Measurements from ENCODE around the gene AQP2. TPM values are rescaled to one million over a fixed set of nuclear protein-coding genes. Genes with fewer than 3 reads are reported as not detected.

Gene AQP2
- total RNA-seq, 2 donors from 2014 or later = not detected

- Histone ChIP-seq H3K9ac (ENCODE audit: low read depth in 2 of 2, low read length in 2 of 2) (no peak overlapping the region), H3K4me3 (no peak overlapping the region), H3K4me1 (no peaks in the 10 kb centered on the region), H3K36me3 (no peaks in the 10 kb centered on the region), H3K27ac (no peak overlapping the region), H3K9me3 (no peaks in the 10 kb centered on the region), H3K27me3 (no peaks in the 10 kb centered on the region)
- DNase-seq = no peak
- intact Hi-C loops (cut with DNase I) = no loop called here
- TF ChIP-seq CTCF (IDR thresholded peaks at IDR 0.05) = no peak
Measured at GRCh38 chr12:49968471-49968870, 17.9 kb downstream of the AQP2 start.

DNA sequence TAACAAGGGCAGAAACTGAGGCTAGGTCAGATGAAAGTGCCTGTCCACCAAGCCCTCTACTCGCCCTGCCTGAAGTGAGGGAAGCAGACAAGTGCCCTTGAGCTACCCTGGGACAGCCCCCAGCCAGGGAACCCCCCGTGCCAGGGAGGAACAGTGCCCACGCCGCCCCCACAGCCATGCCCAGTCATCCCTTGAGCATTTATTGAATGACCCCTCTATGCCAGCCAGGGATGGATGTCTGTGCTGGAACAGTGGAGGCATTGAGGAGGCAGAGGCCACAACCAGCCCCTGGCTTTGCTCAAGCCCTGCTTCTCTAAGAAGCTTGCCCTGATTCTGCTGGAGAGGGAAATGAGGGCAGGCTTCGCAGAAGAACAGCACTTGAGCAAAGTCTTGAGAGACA is 18.5 kb downstream of the AQP2 start:
- TF ChIP-seq CTCF (IDR thresholded peaks at IDR 0.05) = no peak
- Histone ChIP-seq H3K4me1 (no peaks in the 10 kb centered on the region), H3K9me3 (no peaks in the 10 kb centered on the region), H3K27ac (no peak overlapping the region), H3K9ac (ENCODE audit: low read depth in 2 of 2, low read length in 2 of 2) (no peak overlapping the region), H3K36me3 (no peaks in the 10 kb centered on the region), H3K27me3 (no peaks in the 10 kb centered on the region), H3K4me3 (no peak overlapping the region)
- no peak for DNase-seq
- intact Hi-C loops (cut with DNase I) = no loop called here

DNA sequence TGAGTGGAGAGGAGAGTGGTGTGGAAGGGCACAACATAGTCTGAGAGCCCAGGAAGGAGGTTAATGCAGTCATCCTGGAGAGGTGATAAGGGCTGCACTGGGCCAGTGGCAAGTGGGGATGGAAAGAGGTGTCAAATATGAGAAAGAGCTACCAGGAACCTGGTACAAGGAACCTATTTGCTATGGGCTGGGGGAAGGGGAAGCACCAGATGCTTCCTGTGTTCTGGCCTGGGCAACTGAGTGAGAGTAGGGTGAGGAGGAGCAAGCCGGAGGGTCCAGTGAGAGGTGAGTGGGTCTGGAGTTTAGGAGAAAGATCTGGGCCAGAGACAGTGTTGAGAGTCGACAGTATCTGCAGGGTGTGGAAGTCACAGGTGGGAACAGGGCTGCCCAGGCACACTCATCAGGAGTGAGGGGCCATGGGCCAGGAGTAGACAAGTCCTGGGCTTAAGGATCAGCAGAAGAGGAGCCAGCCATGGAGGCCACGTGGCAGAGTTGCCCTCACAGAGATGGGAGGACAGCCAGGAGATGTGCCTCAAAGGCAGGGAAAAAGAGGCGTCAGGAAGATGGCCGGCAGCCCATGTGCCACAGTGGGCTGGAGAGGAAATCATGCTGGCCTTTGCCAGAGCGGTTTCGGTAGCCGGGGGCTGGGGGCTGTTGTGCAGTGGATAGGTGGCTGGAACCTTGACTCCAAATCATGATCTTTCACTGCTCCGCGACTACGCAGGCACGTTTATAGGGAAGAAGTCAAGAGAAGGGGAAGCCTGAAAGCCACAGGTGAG is 19.3 kb downstream of the AQP2 start:
- no peak overlapping the region for H3K9ac ChIP-seq (ENCODE audit: low read depth in 2 of 2, low read length in 2 of 2)
- H3K4me1 ChIP-seq = no peaks in the 10 kb centered on the region
- DNase-seq = no peak
- no peak overlapping the region for H3K27ac ChIP-seq
- H3K4me3 ChIP-seq = no peak overlapping the region
- H3K27me3 ChIP-seq = no peaks in the 10 kb centered on the region
- intact Hi-C loops (cut with DNase I) = loop anchor here (5.0 kb wide), 1 partner anchor 97 kb away; no protein-coding TSS in a partner anchor
- no peaks in the 10 kb centered on the region for H3K9me3 ChIP-seq
- no peaks in the 10 kb centered on the region for H3K36me3 ChIP-seq
- TF ChIP-seq CTCF (IDR thresholded peaks at IDR 0.05) = no peak

DNA sequence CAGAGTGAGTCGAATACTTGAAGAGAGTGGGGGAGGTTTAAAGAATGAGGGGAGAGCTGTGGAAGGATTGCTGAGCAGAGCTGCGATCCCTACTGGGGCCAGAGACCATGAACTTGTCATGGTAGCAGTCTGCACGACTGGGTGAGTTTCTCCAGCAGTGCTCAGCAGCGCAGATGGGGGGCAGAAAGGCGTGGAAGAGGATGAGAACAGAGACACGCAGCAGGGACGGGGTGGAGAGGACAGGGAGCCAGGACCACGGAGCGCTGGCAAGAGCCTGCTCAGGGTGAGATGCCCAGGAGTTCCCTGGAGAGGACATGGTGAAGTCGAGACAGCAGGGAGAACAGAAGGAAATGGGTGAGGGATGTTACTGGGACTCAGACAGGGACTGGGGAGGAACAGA is 20.1 kb downstream of the AQP2 start:
- DNase-seq = no peak
- Histone ChIP-seq H3K9ac (ENCODE audit: low read depth in 2 of 2, low read length in 2 of 2) (no peak overlapping the region), H3K27ac (no peak overlapping the region), H3K36me3 (no peaks in the 10 kb centered on the region), H3K4me1 (no peaks in the 10 kb centered on the region), H3K27me3 (no peaks in the 10 kb centered on the region), H3K4me3 (no peak overlapping the region), H3K9me3 (no peaks in the 10 kb centered on the region)
- TF ChIP-seq CTCF (IDR thresholded peaks at IDR 0.05) = no peak
- intact Hi-C loops (cut with DNase I) = loop anchor here (5.0 kb wide), 1 partner anchor 97 kb away; no protein-coding TSS in a partner anchor

DNA sequence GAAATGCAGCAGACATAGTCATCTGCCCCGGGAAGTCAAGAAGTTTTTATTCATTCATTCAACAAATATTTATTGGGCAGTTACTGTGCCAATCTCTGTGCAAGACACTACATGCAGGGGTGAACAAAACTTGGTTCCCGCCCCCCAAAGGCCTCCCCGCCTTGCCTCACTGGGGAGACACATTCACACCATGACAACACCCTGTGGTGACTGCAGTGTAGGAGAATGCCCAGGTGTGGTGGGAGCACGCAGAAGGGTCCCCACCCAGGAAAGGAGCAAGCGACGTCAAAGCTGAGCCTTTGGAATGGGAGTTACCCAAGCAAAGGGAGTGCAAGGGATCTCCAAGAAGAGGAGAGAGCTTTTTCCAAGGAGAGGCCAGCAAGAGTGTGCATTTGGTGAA is 20.6 kb downstream of the AQP2 start:
- no peak for TF ChIP-seq CTCF (IDR thresholded peaks at IDR 0.05)
- no peak overlapping the region for H3K27ac ChIP-seq
- no peak overlapping the region for H3K9ac ChIP-seq (ENCODE audit: low read depth in 2 of 2, low read length in 2 of 2)
- H3K4me3 ChIP-seq = no peak overlapping the region
- no peaks in the 10 kb centered on the region for H3K9me3 ChIP-seq
- H3K27me3 ChIP-seq = no peaks in the 10 kb centered on the region
- no peak for DNase-seq
- intact Hi-C loops (cut with DNase I) = loop anchor here (5.0 kb wide), 1 partner anchor 96 kb away; no protein-coding TSS in a partner anchor
- no peaks in the 10 kb centered on the region for H3K36me3 ChIP-seq
- no peaks in the 10 kb centered on the region for H3K4me1 ChIP-seq
